LNCAP (cell line): ENCODE measurements around the gene CPD.

Source experiments
- TF ChIP-seq, protein P1 (sequence below): fragments of 450-650 bp; IDR thresholded peaks from 2 replicates; pipeline ENCODE4 v1.5.1; 2017; ENCODE audit warnings: mild to moderate bottlenecking

CPD gene

DNA sequence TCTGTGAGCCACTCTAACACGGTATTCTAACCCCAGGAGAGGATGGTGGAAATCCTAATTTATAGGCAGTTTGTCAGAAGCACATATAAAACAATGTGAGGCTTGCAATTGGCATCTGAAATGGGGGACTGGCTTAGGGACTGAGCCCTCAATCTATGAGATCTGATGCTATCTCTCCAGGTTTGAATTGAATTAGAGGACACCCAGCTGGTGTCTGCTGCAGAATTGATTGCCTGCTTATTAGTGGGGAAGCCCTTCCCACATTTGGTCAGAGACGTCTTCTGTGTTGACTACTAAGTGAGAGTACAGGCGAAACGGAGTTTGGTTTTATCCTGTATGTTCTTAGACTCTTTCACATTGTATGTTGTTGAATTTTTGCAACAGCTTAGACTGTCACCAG lies 31.2 kb upstream of the CPD start:
- TF ChIP-seq, protein P1, sequence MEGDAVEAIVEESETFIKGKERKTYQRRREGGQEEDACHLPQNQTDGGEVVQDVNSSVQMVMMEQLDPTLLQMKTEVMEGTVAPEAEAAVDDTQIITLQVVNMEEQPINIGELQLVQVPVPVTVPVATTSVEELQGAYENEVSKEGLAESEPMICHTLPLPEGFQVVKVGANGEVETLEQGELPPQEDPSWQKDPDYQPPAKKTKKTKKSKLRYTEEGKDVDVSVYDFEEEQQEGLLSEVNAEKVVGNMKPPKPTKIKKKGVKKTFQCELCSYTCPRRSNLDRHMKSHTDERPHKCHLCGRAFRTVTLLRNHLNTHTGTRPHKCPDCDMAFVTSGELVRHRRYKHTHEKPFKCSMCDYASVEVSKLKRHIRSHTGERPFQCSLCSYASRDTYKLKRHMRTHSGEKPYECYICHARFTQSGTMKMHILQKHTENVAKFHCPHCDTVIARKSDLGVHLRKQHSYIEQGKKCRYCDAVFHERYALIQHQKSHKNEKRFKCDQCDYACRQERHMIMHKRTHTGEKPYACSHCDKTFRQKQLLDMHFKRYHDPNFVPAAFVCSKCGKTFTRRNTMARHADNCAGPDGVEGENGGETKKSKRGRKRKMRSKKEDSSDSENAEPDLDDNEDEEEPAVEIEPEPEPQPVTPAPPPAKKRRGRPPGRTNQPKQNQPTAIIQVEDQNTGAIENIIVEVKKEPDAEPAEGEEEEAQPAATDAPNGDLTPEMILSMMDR = no peak

- TF ChIP-seq, protein P1 = no peak
Observed at GRCh38 chr17:30349252-30349651, 29.5 kb upstream of the CPD start.

- TF ChIP-seq, protein P1 = no peak
Observed at GRCh38 chr17:30351735-30352134, 27.0 kb upstream of the CPD start.

DNA sequence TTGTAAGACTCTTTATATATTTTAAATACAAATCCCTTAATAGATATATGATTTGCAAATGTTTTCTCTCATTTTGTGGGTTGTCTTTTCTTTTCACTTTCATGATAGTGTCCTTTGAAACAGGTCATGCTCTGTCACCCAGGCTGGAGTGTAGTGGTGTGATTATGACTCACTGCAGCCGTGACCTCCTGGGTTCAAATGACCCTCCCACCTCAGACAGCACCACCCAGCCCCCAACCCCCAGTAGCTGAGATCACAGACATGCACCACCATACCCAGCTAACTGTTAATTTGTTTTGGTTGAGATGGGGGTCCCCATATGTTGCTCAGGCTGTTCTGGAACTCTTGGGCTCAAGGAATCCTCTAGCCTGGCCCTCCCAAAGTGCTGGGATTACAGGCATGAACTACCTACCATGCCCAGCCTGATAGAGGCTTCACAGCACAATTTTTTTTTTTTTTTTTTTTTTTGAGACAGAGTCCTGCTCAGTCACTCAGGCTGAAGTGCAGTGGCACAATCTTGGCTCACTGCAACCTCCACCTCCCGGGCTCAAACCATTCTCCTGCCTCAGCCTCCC lies 26.4 kb upstream of the CPD start:
- TF ChIP-seq, protein P1 = no peak

DNA sequence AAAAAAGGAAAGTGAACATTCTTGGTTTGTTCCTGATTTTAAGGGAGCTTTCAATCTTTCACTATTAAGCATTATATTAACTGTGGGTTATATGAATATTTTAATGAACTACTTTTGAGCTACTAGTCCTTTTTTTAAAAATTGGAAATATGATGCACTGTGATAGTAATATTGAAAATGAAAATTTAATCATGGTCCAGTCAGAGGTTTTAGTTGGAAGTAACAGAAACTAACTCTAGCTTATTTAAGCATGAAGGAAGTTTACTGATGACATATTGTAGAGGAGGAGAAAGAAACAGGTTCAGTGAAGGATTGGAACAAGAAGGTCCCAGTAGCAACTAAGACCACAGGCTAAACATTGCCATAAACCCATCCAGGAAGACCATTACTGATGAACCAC lies 24.0 kb upstream of the CPD start:
- TF ChIP-seq, protein P1 = no peak

- TF ChIP-seq, protein P1 = no peak
Observed at GRCh38 chr17:30357476-30357875, 21.3 kb upstream of the CPD start.

DNA sequence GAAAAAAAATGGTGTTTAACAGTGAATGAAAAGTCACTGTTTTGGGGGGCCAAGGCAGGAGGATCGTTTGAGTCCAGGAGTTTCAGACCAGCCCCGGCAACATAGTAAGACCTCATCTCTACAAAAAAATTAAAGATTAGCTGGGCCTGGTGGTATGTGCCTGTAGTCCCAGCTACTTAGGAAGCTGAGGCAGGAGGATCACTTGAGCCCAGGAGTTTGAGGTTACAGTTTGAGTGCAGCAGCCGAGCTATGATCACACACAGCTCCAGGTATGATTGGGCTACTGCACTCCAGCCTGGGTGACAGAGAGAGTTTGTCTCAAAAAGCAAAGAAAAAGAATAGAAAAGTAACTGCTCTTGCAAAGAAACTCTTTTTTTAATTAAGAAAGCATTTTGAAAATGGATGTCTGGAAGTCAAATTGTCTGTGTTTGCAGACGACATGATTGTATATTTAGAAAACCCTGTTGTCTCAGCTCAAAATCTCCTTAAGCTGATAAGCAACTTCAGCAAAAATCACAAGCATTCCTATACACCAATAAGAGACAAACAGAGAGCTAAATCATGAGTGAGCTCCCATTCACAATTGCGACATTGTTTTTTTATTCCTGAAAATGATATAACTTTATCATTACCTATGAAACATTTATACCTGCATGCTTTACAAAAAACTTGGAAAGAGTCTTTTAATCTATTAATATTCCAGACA lies 20.5 kb upstream of the CPD start:
- TF ChIP-seq, protein P1 = no peak
